Measurements from ENCODE around the gene NDNF.

Gene NDNF

DNA sequence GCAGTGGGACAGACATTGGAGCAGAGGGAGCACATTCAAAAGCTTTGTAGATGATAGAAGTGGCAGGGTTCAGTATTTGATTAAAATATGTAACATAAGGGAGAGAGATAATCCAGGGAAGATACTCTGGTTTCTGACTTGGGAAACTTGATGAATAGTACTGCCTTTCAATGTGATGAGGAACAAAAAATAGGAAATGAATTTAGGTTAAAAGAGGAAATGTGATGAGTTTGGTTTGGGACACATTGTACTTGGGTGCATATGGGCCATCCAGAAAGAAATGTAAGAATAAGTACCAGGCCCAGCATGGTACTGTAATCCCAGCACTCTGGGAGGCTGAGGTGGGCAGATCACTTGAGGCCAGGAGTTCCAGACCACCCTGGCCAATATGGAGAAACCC is 20.9 kb upstream of the NDNF start:
- no peak for DNase-seq (ENCODE audit: low read depth in 1 of 2, low spot score in 1 of 2)
- in situ Hi-C loops (cut with HindIII; ENCODE audit: low pct_unique_long_range_greater_than_20kb, low sequenced_read_pairs), result no loop called here
- no peak for TF ChIP-seq JUND (IDR thresholded peaks at IDR 0.05; ENCODE audit: low read depth)

DNA sequence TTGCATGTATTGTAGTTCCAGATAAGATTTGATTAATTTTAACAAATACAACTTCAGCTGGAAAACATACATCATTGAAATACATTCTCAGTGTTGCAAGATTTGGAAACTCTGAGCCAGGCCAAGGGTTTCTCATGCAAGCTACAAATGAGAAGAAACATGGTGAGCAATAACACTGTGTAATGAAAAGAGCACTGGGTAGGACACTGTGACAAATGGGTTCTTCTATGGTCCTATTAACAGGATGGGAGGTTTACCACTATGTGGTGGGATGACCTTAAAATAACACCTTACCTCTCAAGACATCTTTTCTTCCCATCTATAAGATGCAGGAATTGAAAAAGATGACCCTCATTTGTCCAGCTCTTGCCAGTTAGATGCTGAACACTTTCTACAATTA is 19.6 kb upstream of the NDNF start:
- in situ Hi-C loops (cut with HindIII; ENCODE audit: low pct_unique_long_range_greater_than_20kb, low sequenced_read_pairs), result no loop called here
- TF ChIP-seq JUND (IDR thresholded peaks at IDR 0.05; ENCODE audit: low read depth), result no peak
- DNase-seq (ENCODE audit: low read depth in 1 of 2, low spot score in 1 of 2), result no peak

DNA sequence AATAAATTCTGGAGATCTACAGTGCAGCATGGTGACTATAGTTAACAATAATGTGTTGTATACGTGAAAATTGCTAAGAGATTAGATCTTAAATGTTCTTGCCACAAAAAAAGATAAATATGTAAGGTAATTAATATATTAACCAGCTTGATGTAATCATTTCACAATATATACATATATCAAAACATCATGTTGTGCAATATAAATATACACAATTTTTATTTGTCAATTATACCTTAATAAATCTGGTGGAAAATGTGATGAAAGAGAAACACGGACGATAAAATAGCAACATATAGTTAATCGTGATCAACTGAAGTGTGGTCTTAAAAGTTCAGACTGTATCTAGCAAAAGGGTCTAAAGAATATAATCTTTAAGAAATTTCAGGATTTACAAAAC is 16.5 kb upstream of the NDNF start:
- TF ChIP-seq JUND (IDR thresholded peaks at IDR 0.05; ENCODE audit: low read depth), result no peak
- in situ Hi-C loops (cut with HindIII; ENCODE audit: low pct_unique_long_range_greater_than_20kb, low sequenced_read_pairs), result no loop called here
- no peak for DNase-seq (ENCODE audit: low read depth in 1 of 2, low spot score in 1 of 2)

DNA sequence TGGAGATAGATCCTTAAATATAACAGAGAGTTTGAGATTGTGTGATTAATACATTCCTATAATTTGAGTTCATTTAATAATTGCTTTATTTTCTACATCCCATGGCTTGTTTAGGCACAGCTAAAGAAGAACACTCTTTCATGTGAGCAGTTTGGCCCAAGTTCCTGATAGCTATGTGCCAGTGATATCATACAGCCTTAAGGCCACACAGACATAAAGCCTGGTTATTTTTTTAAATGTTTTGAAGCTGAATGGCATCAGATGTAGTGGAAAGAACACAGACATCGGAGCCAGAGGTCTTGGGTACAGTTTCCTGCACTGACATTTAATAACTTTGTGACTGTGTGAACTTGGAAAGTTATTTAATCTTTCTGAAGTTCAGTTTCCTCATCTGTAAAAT is 7.0 kb upstream of the NDNF start:
- TF ChIP-seq JUND (IDR thresholded peaks at IDR 0.05; ENCODE audit: low read depth), result no peak
- DNase-seq (ENCODE audit: low read depth in 1 of 2, low spot score in 1 of 2), result no peak
- in situ Hi-C loops (cut with HindIII; ENCODE audit: low pct_unique_long_range_greater_than_20kb, low sequenced_read_pairs), result no loop called here

DNA sequence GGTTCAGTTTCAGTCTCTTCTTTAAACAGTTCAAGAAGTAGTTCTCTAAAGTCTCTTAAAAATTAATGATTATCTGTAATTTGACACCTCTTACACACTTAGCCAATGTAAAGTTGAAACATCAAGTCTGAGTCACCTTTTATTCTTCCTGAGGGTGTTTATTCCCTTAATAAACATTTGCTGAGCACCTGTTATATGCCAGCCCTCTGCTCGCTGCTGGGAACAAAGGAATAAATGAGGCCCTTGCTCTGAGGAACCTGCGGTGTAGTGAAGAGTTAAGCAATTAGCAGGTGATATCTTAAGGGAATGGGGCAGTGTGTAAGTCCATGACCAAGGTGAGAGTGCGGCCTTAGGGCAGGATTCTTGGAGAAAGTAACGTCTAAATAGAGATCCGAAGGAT is 5.2 kb upstream of the NDNF start:
- in situ Hi-C loops (cut with HindIII; ENCODE audit: low pct_unique_long_range_greater_than_20kb, low sequenced_read_pairs), result no loop called here
- no peak for TF ChIP-seq JUND (IDR thresholded peaks at IDR 0.05; ENCODE audit: low read depth)
- DNase-seq (ENCODE audit: low read depth in 1 of 2, low spot score in 1 of 2), result peak in 1 of 2 experiments; percentile 28

DNA sequence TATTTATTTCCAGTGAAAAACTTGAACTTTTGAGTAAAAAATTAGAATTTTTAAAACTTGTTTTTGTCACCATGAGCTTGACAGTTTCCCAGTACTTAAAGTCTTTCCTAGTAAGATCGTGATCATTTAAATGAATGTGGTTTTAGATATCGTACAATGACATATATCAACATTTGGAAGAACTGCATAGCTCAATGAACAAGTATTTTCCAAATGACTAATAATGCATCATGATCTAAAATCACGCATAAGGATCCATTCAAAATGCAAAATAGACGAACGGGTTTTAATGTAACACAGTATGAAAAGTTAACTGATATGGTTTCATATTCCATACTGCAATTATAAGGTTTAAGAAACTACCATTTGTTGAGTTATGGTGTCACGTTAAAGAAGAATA is 4.1 kb upstream of the NDNF start:
- no peak for DNase-seq (ENCODE audit: low read depth in 1 of 2, low spot score in 1 of 2)
- TF ChIP-seq JUND (IDR thresholded peaks at IDR 0.05; ENCODE audit: low read depth), result no peak
- in situ Hi-C loops (cut with HindIII; ENCODE audit: low pct_unique_long_range_greater_than_20kb, low sequenced_read_pairs), result no loop called here

DNA sequence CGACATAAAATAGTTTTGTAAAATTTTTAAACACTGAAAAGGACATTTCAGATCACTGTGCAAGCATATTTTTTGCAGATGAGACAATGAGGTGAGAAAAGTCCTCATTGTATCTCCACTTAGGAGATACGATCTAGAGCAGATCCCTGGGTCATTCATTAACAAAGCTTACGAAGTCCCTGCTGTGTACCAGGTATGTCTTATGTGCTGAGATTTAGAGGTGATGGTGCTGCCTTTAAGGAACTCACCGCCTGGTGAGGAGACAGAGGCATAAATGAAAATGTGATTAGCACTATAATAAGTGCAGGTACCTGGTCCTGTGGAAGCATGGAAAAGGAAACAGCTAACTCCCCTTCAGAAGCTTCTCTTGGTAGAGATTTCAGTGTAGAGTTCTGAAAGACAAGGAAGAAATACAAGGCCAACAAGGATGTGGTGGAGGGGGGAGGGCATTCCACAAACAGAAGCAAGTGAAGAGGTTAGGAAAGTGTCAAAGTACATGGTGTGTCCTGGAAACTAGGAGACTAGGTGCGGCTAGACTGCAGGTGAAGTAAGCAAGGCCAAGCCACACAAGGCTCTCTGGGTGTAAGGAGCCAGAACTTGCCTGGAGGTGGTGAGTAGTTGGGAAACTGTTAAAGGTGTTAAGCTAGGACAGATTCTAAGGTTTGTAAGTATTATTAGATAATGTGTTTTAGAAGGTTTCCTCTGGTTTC is 1.5 kb upstream of the NDNF start:
- peak in 1 of 2 experiments; percentile 74 for DNase-seq (ENCODE audit: low read depth in 1 of 2, low spot score in 1 of 2)
- in situ Hi-C loops (cut with HindIII; ENCODE audit: low pct_unique_long_range_greater_than_20kb, low sequenced_read_pairs), result no loop called here
- TF ChIP-seq JUND (IDR thresholded peaks at IDR 0.05; ENCODE audit: low read depth), result no peak

DNA sequence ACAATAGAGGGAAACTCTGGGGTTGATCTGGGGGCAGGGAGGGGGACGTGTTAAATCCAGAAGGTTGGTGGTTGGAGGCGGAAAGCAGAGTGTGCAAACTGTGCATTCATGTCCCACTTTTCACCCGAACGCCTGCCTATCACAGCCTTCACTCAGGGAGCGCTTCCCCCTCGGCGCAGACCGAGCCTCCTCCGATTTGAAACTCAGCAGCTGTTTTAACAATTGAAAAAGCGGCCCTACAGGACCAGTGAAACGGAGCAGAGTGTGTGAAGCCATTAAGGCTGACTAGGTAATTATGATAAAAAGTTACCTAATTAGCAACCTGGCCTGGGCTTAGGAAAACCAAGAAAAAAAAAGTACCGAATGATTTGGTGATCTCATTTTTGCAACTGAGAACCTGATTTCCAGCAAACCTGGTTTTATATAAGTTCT is 685 bp upstream of the NDNF start:
- in situ Hi-C loops (cut with HindIII; ENCODE audit: low pct_unique_long_range_greater_than_20kb, low sequenced_read_pairs), result no loop called here
- DNase-seq (ENCODE audit: low read depth in 1 of 2, low spot score in 1 of 2), result no peak
- no peak for TF ChIP-seq JUND (IDR thresholded peaks at IDR 0.05; ENCODE audit: low read depth)

DNA sequence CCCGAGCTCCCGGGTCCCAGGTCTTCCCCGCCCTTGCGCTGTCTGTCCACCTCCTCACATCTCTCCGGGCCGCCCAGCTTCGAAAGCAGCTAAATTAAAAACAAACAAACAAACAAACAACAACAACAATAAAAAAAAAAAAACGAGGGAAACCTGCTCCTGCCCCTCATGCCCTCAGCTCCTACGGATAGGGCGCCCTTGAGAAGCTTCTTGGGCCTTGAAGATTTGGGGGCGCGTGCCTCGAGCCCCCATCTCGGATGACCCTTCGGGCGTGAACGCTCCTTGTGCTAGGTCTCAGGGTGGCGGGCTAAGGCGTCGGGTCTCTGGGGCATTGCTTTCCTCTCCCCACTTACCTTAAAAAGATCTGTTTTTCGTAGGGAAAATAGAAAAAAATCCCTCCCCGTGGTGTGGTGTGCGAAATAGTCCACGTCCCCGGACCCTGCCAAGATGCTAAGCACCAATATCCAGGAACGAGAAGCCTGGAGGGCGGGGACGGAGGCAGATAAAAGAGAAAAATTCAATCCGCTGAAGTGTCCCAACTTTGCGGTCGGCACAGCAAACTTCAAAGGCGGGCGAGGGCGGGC is 603 bp downstream of the NDNF start:
- in situ Hi-C loops (cut with HindIII; ENCODE audit: low pct_unique_long_range_greater_than_20kb, low sequenced_read_pairs), result no loop called here
- TF ChIP-seq JUND (IDR thresholded peaks at IDR 0.05; ENCODE audit: low read depth), result no peak
- no peak for DNase-seq (ENCODE audit: low read depth in 1 of 2, low spot score in 1 of 2)

DNA sequence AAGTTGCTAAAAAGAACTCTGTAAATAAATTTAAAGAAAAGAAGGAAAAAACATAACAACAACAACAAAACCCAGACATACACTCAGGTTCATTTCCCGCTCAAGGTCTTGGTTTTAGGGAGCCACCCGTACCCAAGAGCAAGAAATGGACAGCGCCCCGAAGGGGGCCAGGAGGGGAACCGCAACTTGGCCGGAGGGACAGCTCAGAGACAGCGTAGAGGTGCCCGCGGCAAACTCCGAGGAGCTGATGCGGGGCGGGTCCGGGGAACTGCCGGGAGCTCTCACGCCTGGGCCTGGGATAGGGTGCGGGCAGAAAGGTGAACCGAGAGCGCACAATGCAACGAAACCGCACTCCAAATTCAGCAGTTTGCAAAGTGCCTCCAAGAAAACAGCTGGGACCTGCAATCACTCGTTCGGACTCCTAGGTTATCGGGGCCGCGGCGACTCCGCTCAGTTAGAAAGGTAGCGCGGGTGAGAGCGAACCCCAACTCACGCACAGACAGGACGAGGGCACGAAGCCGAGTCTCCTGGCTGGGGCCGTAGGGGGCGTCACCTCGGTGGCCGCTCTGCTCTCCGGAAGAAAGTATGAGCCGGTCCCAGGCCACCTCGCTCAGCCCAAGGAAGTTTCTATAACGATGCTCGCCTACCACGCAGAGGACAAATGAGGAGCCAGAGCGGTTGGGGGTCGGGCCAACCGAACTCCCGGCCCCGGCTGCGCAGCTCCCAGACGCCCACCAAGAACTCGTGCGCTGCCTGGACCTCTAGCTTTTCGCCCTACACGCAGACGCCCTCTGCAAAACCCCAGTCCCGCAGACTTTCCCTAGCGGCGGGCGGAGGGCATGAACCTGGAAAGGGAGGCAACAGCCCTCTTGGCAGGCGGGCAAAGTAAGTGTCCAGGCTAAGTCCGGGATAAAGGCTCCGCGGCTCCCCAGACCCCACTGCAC is 1.4 kb downstream of the NDNF start:
- no peak for TF ChIP-seq JUND (IDR thresholded peaks at IDR 0.05; ENCODE audit: low read depth)
- in situ Hi-C loops (cut with HindIII; ENCODE audit: low pct_unique_long_range_greater_than_20kb, low sequenced_read_pairs), result no loop called here
- DNase-seq (ENCODE audit: low read depth in 1 of 2, low spot score in 1 of 2), result peak; percentile 25 to 64

DNA sequence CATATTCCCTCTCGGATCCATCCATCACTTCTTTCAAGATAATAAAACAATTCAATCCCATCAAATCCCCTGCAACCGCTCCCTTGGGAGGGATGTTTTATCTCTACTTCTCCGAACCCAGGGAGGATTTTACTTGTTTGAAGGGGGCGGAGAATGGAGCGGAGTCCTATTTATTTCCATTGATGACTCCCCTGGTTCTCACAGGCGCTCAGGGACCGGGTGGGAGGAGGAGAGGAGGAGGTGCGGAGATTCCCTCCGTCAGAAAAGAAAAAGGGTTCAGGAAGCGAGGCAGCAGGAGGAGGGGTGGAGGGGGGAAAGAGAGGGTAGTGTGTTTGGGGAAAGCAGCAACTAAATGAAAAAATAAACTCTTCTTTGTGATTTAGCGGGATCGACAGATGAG is 2.1 kb downstream of the NDNF start:
- DNase-seq (ENCODE audit: low read depth in 1 of 2, low spot score in 1 of 2), result no peak
- TF ChIP-seq JUND (IDR thresholded peaks at IDR 0.05; ENCODE audit: low read depth), result no peak
- in situ Hi-C loops (cut with HindIII; ENCODE audit: low pct_unique_long_range_greater_than_20kb, low sequenced_read_pairs), result no loop called here

DNA sequence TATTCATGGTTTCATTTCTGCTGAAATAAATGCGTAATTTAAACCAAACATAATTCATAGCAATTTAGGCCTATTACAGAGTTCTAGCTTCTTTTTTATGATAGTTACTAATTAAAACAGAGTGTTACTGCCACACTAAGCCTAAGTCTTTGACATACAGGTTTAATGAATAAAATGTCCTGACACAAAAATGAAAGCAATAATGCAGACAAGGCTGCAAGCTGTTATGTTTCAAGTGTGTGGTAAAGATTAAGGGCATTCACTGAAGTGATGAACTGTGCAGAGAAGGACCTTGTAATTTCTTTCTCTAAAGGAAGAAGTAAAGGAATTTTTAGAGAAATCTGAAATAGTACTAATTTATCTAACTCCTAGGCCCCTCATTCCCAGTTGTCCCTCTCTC is 2.9 kb downstream of the NDNF start:
- DNase-seq (ENCODE audit: low read depth in 1 of 2, low spot score in 1 of 2), result no peak
- in situ Hi-C loops (cut with HindIII; ENCODE audit: low pct_unique_long_range_greater_than_20kb, low sequenced_read_pairs), result no loop called here
- TF ChIP-seq JUND (IDR thresholded peaks at IDR 0.05; ENCODE audit: low read depth), result no peak

DNA sequence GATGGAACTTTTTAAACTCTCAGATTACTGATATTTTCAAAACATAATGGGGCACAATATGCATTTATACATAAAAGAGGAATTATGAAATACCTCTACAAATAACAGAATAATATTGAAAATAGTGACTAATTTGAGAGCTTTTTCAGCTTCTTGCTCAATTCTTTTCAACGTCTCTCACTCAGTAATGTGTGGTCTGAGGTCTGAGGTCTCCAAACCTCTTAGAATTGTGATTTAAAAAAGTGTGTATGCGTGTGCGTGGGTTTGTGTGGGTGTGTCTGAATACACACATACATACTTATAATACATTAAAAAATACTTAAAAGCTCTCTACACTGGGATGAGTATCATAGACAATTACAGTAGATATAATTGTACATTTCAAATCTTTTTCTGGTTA is 7.9 kb downstream of the NDNF start:
- TF ChIP-seq JUND (IDR thresholded peaks at IDR 0.05; ENCODE audit: low read depth), result no peak
- no peak for DNase-seq (ENCODE audit: low read depth in 1 of 2, low spot score in 1 of 2)
- in situ Hi-C loops (cut with HindIII; ENCODE audit: low pct_unique_long_range_greater_than_20kb, low sequenced_read_pairs), result no loop called here
